Activated CD8-positive, alpha-beta memory T cell treated with anti-CD3 and anti-CD28 coated beads for 36 hours (primary cell): ENCODE results near the gene INAVA. TPM values are rescaled to one million over a fixed set of nuclear protein-coding genes. Genes with fewer than 3 reads are reported as not detected.

Experiments
- CTCF ChIA-PET: fragments of 350-600 bp; sonication (Branson Sonifier 250); formaldehyde crosslinking; loops from one replicate; lab custom pipeline; 2021; ENCODE audit warnings: antibody characterized with exemption; lab: Charles Lee
- POLR2A ChIA-PET: fragments of 350-600 bp; sonication (Branson Sonifier 250); formaldehyde crosslinking; loops from one replicate; lab custom pipeline; 2021; ENCODE audit warnings: antibody characterized with exemption; lab: Charles Lee
- total RNA-seq, 2 experiments: library from RNA; stranded (reverse); gene quantifications; one replicate each; pipeline ENCODE4 v1.2.3, GENCODE V29; 2021

Gene INAVA
- total RNA-seq, 2 experiments from 2014 or later = 0.06 TPM; not detected in 1

GRCh38 chr1:200873671-200874397, 20.9 kb upstream of the INAVA start:
- CTCF ChIA-PET = interaction anchor here (0.5 to 1.6 kb wide), 3 partner anchors 98 to 926 kb away, joined by 3 to 6 read pairs (median 3); no protein-coding TSS in a partner anchor
- POLR2A ChIA-PET = no interaction called here

- POLR2A ChIA-PET = no interaction called here
- CTCF ChIA-PET = interaction anchor here (0.5 to 1.1 kb wide), 2 partner anchors 12 to 253 kb away, joined by 3 read pairs; no protein-coding TSS in a partner anchor
Measured at GRCh38 chr1:200874694-200875093, 20.0 kb upstream of the INAVA start.

- POLR2A ChIA-PET = no interaction called here
- CTCF ChIA-PET = interaction anchor here (1.1 to 1.7 kb wide), 2 partner anchors 11 to 19 kb away, joined by 3 to 4 read pairs; no protein-coding TSS in a partner anchor
Measured at GRCh38 chr1:200875416-200875815, 19.3 kb upstream of the INAVA start.

GRCh38 chr1:200877010-200877409, 17.7 kb upstream of the INAVA start:
- ChIA-PET POLR2A (interaction anchor here (1.0 kb wide), 1 partner anchor 28 kb away, joined by 5 read pairs; no protein-coding TSS in a partner anchor), CTCF (interaction anchor here (0.6 to 1.7 kb wide), 4 partner anchors 10 to 368 kb away, joined by 3 to 5 read pairs (median 4); no protein-coding TSS in a partner anchor)

GRCh38 chr1:200877839-200878551, 16.7 kb upstream of the INAVA start:
- ChIA-PET POLR2A (interaction anchor here (1.0 to 2.0 kb wide), 3 partner anchors 11 to 27 kb away, joined by 5 to 19 read pairs (median 5); no protein-coding TSS in a partner anchor), CTCF (interaction anchor here (0.9 to 3.4 kb wide), 5 partner anchors 11 to 29 kb away, joined by 3 to 19 read pairs (median 5); no protein-coding TSS in a partner anchor)

- ChIA-PET POLR2A (interaction anchor here (1.0 to 1.8 kb wide), 3 partner anchors 8 to 11 kb away, joined by 3 to 10 read pairs (median 4); no protein-coding TSS in a partner anchor), CTCF (interaction anchor here (1.0 to 3.4 kb wide), 5 partner anchors 9 to 321 kb away, joined by 3 to 19 read pairs (median 8); no protein-coding TSS in a partner anchor)
Measured at GRCh38 chr1:200880212-200880611, 14.5 kb upstream of the INAVA start.

- CTCF ChIA-PET = no interaction called here
- POLR2A ChIA-PET = no interaction called here
Measured at GRCh38 chr1:200883118-200883517, 11.6 kb upstream of the INAVA start.

GRCh38 chr1:200885623-200886402, 8.9 kb upstream of the INAVA start:
- ChIA-PET CTCF (interaction anchor here (0.5 kb wide), 1 partner anchor 18 kb away, joined by 3 read pairs; no protein-coding TSS in a partner anchor), POLR2A (no interaction called here)

GRCh38 chr1:200886594-200886993, 8.1 kb upstream of the INAVA start:
- ChIA-PET POLR2A (interaction anchor here (0.6 kb wide), 1 partner anchor 19 kb away, joined by 3 read pairs; no protein-coding TSS in a partner anchor), CTCF (interaction anchor here (1.0 kb wide), 1 partner anchor 11 kb away, joined by 3 read pairs; no protein-coding TSS in a partner anchor)

GRCh38 chr1:200887036-200887435, 7.7 kb upstream of the INAVA start:
- ChIA-PET POLR2A (interaction anchor here (0.6 kb wide), 1 partner anchor 19 kb away, joined by 3 read pairs; no protein-coding TSS in a partner anchor), CTCF (interaction anchor here (1.0 kb wide), 1 partner anchor 12 kb away, joined by 3 read pairs; no protein-coding TSS in a partner anchor)

- CTCF ChIA-PET = interaction anchor here (0.8 to 3.9 kb wide), 5 partner anchors 8 to 60 kb away, joined by 3 to 19 read pairs (median 3); no protein-coding TSS in a partner anchor
Measured at GRCh38 chr1:200887772-200888348, 6.8 kb upstream of the INAVA start.

GRCh38 chr1:200888349-200888838, 6.3 kb upstream of the INAVA start:
- ChIA-PET POLR2A (interaction anchor here (0.7 to 2.2 kb wide), 4 partner anchors 9 to 128 kb away, joined by 3 to 19 read pairs (median 4); no protein-coding TSS in a partner anchor), CTCF (interaction anchor here (0.8 to 3.9 kb wide), 5 partner anchors 9 to 60 kb away, joined by 3 to 19 read pairs (median 3); no protein-coding TSS in a partner anchor)

More at GRCh38 chr1:200887772-200888348, 6.8 kb upstream of the INAVA start:
- POLR2A ChIA-PET = interaction anchor here (0.7 to 2.2 kb wide), 4 partner anchors 8 to 128 kb away, joined by 3 to 19 read pairs (median 4); no protein-coding TSS in a partner anchor

- ChIA-PET CTCF (interaction anchor here (3.9 kb wide), 1 partner anchor 10 kb away, joined by 19 read pairs; no protein-coding TSS in a partner anchor), POLR2A (interaction anchor here (0.8 to 2.2 kb wide), 5 partner anchors 9 to 27 kb away, joined by 4 to 19 read pairs (median 10); no protein-coding TSS in a partner anchor)
Measured at GRCh38 chr1:200889571-200889970, 5.1 kb upstream of the INAVA start.

GRCh38 chr1:200890027-200890426, 4.7 kb upstream of the INAVA start:
- ChIA-PET POLR2A (interaction anchor here (0.9 to 2.2 kb wide), 4 partner anchors 10 to 23 kb away, joined by 4 to 19 read pairs (median 7); no protein-coding TSS in a partner anchor), CTCF (interaction anchor here (0.6 to 3.9 kb wide), 5 partner anchors 10 to 29 kb away, joined by 3 to 19 read pairs (median 5); no protein-coding TSS in a partner anchor)

- CTCF ChIA-PET = interaction anchor here (0.6 to 3.9 kb wide), 6 partner anchors 11 to 34 kb away, joined by 3 to 19 read pairs (median 5); no protein-coding TSS in a partner anchor
- POLR2A ChIA-PET = interaction anchor here (0.6 to 0.8 kb wide), 3 partner anchors 11 to 266 kb away, joined by 3 to 6 read pairs (median 3); partner anchors contain the start of gene DDX59
Measured at GRCh38 chr1:200890818-200891773, 3.6 kb upstream of the INAVA start.
